ENCODE data around the gene FAXC. TPM values are rescaled to one million over a fixed set of nuclear protein-coding genes. Genes with fewer than 3 reads are reported as not detected.

The FAXC gene
- 1 to 10 TPM; 4.7 to 5.9 (median 5.4) TPM for polyA plus RNA-seq (ENCODE audit: insufficient read length in 4 of 4)

DNA sequence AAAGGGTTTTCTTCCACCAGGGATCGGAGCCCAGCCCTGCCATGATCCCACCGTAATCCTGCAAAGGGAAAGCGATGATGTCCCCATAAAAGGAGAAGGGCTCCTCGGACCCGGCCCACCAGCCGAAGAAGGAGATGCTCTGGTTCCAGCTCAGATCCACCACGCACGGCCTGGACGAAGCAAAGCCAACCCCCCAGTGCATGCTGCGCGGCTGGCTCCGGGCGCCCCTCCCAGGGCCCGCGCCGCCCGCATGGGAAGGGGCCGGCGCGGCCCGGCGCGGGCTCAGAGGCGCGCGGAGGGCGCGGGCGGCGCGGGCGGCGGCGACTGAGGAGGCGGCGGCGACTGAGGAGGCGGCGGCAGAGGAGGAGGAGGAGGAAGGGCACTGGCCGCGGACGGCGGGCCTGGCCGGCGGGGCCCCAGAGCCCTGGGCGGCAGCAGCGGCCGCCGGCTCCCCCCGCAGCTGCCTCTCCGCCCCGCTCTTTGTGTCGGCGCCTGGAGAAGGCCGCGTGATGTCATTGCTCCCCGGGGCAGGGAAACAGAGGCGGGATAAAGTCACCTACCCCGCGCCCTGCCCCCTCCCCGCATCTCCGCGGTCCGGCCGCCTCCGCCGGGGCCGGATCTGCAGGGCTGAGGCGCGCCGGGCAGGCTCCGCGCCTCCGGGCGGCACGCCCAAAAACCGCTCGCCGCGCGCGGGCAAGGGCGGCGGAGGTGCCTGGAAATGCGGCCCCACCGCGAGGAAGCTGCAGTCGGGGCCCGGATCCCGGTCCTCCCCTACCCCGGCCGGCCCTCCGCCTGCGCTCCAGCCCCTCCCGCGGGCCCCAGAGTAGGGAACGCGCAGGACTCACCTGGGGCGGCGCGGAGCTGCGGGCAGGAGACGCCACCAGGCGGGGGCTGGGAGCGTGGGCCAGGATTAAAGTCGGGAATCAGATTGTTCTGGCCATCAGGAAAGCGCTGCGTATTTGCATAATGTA lies at the start of gene FAXC:
Gene FAXC (minus strand): TSS at position 504 of the 971 bp plus-strand sequence. CDS start 302 bp downstream, at position 202.
- DNase-seq (ENCODE audit: low read depth in 4 of 4, low spot score in 2 of 4): no peak

DNA sequence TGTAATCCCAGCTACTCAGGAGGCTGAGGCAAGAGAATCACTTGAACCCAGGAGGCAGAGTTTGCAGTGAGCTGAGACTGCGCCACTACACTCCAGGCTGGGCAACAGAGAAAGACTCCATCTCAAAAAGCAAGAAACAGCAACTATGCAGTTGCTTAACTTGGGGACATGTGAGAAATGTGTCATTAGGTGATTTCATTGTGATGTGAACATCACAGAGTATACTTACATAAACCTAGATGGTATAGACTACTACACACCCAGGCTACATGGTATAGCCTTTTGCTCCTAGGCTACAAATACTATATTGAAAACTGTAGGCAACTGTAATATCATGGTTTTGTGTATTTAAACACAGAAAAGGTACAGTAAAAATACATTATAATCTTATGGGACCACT lies 47.8 kb upstream of the FAXC start:
- DNase-seq (ENCODE audit: low read depth in 4 of 4, low spot score in 2 of 4): no peak

DNA sequence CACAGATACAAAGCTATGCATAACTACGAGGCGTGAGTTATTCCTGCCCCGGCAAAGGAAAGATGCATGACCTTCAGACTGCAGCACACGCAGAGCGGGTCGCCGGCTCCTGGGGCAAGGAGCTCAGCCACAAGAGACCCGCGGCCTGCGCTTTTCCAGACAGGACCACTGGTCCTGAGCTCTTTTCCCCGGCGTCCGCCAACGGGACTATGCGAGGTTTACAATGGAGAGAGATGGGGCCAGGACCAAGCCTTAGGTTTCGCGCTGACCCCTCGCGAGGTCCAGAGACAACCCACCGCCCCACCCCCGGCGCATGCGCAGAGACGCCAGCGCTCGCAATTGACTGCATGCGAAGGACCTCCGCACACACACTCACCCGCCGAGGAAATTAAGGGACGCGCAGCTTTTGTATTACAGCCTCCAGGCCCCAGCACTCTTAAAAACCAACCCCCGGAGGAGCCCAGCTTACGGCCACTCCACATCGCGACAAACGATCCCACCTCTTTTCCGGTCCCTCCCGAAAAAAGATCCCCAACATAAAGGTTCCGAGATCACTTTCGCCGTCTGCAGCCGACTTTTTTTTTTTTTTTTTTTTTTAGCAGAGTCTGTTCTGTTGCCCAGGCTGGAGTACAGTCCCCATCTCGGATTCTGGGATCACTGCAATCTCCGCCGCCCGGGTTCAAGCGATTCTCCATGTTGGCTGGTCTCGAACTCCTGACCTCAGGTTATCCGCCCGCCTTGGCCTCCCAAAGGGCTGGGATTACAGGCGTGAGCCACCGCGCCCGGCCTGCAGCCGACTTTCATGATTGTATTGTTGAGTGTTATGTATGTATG lies 44.4 kb upstream of the FAXC start, which contains the start of gene COQ3:
Gene COQ3 (minus strand): TSS at position 498 of the 834 bp plus-strand sequence. CDS start 16 bp downstream, at position 482.
- DNase-seq (ENCODE audit: low read depth in 4 of 4, low spot score in 2 of 4): peak; percentile 75 to 82 (median 78)

DNA sequence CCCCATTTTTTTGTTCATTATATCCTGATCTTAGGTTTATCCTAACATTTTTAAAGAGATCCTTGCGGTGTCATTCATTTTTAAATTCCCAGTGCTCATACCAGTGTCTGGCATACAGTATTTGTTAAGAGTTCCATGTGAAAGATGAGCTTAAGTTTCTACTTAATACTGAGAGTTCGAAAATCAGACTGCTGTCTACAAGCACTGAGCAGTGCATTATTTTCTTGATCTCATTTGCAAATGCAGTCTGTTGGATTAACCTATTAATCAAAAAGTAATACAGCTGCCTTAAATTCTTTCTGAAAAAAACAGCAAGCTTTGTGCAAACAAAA lies 43.9 kb upstream of the FAXC start:
- peak in 1 of 4 donors; percentile 0 for DNase-seq (ENCODE audit: low read depth in 4 of 4, low spot score in 2 of 4)

DNA sequence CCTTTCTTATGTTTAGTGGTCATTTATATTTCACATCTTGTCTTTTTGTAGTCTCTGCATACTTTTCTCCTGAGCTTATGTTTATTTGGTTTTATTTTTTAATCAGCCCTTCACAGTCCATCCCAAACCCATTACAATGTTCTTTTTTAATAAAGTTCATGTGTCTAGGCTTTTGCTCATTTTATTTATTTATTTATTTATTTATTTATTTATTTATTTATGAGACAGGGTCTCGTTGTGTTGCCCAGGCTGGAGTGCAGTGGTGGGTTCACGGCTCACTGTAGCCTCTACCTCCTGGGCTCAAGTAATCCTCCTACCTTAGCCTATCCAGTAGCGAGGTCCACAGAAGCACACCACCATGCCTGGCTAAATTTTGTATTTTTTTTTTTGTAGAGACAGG lies 41.4 kb upstream of the FAXC start:
- DNase-seq (ENCODE audit: low read depth in 4 of 4, low spot score in 2 of 4): no peak

DNA sequence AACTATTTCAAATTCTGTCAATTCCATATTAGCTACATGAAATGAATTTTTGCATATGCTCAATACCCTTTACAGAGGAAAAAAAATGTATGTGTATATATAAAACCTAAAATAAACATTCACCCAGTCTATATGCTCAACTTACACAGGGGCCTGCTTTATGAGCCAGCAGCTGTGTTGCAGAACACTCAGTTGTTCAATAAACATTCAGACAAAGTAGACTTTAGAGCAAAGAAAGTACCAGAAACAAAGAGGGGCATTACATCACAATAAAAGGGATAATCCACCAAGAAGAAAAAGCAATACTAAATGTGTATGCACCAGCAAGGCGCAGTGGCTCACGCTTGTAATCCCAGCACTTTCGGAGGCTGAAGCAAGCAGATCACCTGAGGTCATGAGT lies 35.0 kb upstream of the FAXC start:
- DNase-seq (ENCODE audit: low read depth in 4 of 4, low spot score in 2 of 4): no peak

DNA sequence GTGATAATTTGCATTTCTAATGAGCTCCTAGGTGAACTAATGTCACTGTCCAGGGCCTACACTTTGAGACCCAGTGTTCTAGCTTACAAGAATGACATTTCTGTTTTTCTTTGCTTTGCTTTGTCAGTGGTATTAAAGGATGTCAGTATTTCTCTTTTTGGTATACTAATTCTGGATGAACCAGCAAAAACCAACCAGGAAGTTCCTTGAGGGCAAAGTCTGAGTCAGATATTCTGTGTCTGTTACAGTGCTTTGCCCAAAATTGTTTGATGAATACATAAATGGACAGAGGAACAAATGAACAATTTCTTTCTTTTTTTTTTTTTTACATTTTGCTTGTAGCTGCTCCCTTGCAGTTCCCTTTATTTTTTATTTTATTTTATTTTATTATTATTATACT lies 29.2 kb upstream of the FAXC start:
- no peak for DNase-seq (ENCODE audit: low read depth in 4 of 4, low spot score in 2 of 4)

DNA sequence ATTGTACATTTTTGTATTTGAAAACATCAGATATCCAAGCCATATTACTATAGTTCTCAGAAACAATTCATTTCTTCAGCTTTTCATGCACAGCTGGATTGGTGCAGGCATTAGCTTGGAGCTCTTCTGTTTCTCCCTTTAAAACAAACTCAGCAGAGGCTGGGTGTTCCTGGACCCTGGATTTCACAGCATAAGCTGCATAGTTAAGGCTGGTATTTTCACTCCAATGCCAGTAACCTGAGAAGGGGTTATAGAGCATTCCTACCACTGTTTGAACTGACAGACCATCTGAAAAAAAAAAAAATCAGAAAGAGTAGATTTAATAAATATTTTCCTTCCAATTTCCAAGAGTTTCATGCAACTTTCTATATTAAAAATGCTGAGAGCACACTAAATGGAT lies 20.1 kb upstream of the FAXC start:
- no peak for DNase-seq (ENCODE audit: low read depth in 4 of 4, low spot score in 2 of 4)

DNA sequence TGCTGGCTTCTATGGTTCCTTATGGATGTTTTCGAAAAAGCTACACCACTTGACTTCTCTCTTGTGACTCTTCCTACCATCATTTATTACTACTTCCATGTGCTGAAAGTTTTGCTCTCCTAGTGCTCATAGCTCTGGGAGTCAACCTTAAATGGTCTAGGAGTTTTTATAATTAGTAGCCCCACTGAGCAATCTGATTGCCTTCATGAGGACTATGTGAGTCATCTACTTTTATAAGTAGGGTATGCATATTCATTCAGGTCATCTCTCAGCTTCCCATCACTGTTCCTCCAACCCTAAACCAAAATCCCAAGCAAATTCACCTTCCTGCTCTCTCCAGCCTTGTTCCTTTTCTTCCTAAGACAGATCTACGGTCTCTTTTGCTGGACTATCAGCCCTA lies 17.4 kb upstream of the FAXC start:
- DNase-seq (ENCODE audit: low read depth in 4 of 4, low spot score in 2 of 4): no peak

DNA sequence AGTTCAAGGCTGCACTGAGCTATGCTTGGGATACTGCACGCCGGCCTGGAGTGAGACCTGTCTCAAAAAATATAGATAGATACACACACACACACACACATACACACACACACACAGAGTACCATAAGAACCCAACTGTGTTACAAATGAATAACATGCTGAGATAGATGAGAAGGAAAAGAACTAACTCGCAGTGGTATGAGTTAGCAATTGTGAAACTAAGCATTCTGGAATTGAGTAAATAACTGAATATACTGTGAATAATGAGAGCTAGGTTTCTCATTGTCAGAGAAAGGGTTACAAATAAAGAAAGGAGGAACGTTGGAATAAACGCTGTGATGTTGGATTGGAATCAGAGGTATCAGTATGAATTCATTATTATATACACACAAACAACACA lies 14.6 kb upstream of the FAXC start:
- DNase-seq (ENCODE audit: low read depth in 4 of 4, low spot score in 2 of 4): no peak

DNA sequence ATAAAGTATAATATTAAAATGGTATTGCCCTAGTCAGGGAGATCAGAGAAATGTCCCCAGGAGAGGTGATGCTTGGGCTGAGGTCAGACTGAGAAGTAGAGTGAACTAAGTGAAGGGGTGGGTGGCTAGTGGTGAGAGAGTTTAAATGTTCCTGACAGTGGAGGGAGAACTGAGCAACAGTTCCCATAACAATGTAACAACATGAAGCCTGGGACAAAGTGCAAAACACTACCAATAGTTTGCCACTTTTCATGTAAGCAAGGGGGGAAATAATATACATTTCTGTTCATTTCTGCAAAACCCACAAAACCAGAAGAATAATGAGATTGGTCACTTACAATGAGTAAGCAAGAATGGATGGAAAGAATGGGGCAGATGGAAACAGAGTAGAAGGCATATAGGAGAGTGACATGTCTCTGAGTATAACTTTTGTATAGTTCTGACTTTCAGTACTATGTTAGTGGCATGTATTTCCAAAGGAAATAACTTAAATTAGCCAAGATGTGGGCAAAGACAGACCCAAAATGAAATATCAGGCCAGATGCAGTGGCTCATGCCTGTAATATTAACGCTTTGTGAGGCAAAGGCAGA lies 13.3 kb upstream of the FAXC start:
- no peak for DNase-seq (ENCODE audit: low read depth in 4 of 4, low spot score in 2 of 4)

DNA sequence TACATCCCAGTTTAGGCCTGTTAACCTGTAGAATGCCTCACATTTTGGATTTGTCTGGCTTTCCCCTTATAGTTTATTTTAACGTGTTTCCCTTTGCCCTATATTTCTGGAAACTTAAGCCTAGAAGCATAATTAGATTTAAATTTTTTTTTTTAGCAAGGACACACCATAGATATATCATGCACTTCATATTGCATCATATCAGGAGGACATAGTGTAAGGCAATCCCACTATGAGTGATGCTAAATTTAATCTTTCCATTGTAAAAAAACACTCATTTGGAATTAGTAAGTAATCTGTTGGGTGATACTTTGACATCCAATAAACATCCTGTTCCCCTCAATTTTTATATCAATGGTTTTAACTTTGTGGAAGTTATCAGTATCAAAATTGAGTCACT lies 10.3 kb upstream of the FAXC start:
- no peak for DNase-seq (ENCODE audit: low read depth in 4 of 4, low spot score in 2 of 4)

DNA sequence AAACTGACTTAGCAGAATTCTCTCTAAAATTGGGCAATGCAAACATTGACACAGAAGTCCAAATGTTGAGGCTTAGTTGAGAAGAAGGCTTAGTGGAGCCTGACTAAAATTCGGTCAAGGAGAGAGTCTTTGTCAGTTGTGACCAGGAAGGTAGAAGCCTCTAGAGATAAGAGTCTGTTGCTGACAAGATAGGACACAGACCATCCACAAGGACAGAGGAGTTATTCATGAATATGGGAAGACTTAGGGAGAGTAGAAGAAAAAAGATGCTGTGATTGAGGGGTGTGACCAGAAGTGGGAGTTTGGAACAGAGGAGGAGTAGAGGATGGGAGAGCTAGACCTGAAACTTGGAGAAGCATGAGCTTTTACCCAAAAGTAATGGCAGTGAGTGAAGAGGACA lies 7.2 kb upstream of the FAXC start:
- no peak for DNase-seq (ENCODE audit: low read depth in 4 of 4, low spot score in 2 of 4)

DNA sequence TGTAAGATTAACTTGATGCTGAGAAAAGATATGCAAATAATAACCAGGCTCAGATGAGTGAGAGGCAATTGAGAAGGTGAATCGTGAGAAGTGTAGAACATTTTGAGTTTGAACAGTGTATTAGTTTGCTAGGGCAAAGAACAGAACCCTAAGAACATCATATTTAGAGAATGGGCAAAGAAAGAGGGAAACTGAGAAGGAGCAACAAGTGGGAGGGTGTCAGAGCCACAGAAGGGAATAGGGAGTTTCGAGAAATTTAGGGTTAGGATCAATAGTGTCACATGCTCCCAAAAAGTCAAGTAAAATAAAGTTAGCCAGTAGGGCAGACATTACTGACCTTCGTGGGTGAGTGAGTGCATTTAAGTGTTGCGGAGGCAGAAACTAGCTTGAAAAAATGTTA lies 5.5 kb upstream of the FAXC start:
- no peak for DNase-seq (ENCODE audit: low read depth in 4 of 4, low spot score in 2 of 4)

DNA sequence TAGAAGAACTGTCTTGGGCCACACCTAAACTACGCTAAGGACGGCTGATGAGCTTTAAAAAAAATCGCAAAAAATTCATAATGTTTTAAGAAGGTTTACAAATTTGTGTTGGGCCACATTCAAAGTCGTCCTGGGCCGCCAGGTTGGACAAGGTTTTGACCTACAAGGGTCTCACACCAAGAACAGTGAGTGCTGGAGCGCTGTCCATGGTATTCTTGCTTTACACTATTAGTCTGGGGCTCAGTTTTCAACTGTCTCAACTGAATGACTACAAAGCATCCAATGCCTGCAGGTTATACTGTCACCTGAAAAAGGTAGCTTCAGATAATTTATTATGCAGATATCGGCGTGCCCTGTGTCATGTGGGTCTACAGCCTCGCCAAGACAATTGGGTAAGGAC lies 3.7 kb upstream of the FAXC start:
- no peak for DNase-seq (ENCODE audit: low read depth in 4 of 4, low spot score in 2 of 4)

DNA sequence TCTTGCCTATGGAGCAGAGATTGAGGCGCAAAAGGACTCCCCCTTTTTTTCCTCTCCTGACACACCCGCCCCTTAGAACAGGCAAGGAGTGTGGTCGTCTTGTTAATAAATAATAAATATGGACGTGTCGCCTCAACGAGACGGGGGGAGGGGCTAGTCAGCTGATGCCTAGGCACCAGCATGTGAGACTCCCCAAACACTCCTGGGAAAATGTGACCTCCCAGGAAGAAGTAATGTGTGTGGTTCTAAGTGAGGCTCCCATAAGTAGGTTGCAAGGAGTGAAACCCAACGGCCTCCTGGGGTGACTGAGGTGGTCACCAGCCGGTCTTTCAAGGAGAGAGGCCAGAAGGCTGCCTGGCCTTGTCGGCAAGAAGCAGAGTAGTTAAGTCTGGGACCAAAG lies 1.1 kb upstream of the FAXC start:
- DNase-seq (ENCODE audit: low read depth in 4 of 4, low spot score in 2 of 4): no peak

DNA sequence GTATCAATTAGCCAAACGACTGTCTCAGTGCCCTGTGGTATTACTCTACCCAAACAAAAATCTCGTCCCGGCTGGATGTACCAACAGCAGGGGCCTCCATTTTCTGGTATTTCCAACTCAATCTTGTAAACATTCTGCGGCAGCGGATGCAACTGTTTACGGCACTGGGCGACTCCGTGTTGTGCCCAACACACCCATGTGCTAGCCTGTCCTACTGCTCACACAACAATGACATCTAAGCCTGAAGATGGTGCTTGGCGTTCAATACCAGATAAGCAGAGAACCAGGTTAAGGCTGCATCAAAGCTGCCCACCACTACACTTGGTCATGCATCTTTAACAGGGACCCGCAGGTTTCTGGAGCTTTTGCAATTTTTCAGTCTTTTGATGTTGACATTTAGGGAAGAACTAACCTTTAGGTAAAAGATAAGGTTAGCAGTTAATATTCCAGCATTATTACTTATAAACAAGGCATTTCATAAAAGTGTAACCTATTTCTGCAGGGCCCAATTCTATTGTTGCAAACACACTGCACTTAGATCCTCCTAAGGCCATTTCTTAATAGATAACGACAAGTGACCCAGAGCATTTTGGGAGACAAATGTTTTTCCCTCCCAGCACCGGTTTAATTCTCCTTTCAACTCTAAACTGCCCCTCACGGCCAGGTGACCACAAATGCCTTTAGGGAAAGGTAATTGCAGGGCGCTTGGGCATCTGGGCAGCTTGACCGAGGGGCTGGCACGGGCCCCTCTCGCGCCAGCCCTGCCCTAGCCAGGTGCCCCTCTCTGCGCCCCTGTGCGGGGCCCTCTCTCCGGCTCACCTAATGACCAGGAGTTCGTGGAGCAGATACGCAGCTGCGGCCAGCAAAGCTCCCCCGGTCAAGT lies 945 bp downstream of the FAXC start:
- DNase-seq (ENCODE audit: low read depth in 4 of 4, low spot score in 2 of 4): no peak

DNA sequence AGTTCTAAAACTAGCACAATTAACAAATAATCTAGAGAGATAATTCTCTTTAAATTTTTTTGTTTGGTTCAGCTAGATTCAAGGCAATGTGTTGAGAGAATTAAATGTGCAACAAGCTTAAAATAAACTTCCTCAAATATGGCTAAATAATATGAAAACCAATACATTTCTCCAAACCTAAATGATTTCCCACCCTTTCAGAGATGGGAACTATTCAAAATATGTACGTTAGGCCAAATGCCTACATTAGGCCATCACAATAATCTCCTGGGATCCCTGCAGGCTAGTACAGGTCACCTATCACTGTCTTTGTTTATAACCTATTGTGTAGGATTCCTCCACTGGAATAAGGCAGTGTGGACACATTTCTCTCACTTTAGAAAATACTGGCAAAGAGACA lies 1.7 kb downstream of the FAXC start:
- no peak for DNase-seq (ENCODE audit: low read depth in 4 of 4, low spot score in 2 of 4)

DNA sequence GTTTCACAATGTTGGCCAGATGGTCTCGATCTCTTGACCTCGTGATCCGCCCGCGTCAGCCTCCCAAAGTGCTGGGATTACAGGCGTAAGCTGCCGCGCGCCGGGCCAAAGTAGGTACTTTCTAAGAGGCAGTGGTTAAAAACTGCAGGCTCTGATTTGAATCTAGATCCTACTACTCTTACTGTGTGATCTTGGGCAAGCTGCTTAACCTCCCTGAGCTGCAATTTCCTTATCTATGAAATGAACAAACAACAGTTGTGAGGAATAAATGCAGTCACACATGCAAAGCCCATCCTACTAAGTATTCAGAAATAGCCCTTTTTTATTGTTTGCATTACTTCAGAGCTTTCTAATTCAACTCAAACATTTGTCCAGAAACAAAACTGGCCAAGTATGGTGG lies 2.9 kb downstream of the FAXC start:
- no peak for DNase-seq (ENCODE audit: low read depth in 4 of 4, low spot score in 2 of 4)

DNA sequence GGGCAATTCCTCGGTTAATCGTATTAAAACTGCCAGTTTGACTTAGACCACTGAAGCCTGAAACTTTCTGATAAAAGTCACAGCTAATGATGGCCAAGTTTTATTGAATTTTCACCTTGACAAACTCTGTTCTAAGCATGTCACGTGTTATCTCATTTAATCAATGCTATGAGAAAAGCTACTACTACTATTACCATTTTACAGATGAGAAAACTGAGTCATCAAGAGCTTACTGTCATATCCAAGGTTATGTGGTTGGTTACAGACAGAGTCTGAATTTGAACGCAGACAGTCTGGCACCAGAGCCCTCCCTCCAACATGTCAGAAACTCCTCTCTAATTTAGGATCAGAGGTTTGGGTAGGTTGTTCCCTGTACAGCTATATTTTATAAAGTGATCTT lies 4.3 kb downstream of the FAXC start:
- no peak for DNase-seq (ENCODE audit: low read depth in 4 of 4, low spot score in 2 of 4)

All from left renal cortex interstitium (tissue), 4 donors.